HG03159 (cell line): ENCODE measurements around the gene CDC20.
A peak's percentile ranks its signal among the peaks of the same experiment; 100 is the strongest.

Source experiments
- ATAC-seq: cut with Tn5 transposase; IDR thresholded peaks from one replicate; pipeline ENCODE4 v1.9.1; 2021; ENCODE audit warnings: mild to moderate bottlenecking, moderate library complexity; ENCODE audit not compliant: unreplicated experiment

Gene CDC20

GRCh38 chr1:43327549-43328292, 31.1 kb upstream of the CDC20 start:
- no peak for ATAC-seq

GRCh38 chr1:43329995-43330751, 28.6 kb upstream of the CDC20 start:
- no peak for ATAC-seq

- ATAC-seq = no peak
Measured at GRCh38 chr1:43331688-43332087, 27.1 kb upstream of the CDC20 start.

- no peak for ATAC-seq
Measured at GRCh38 chr1:43334453-43335205, 24.2 kb upstream of the CDC20 start.

GRCh38 chr1:43337588-43337987, 21.2 kb upstream of the CDC20 start, which contains the start of gene MPL:
MPL (plus strand) TSS chr1:43337818; CDS start chr1:43337849, 31 bp downstream.
- ATAC-seq = no peak

- ATAC-seq = no peak
Measured at GRCh38 chr1:43338001-43338400, 20.8 kb upstream of the CDC20 start.

- no peak for ATAC-seq
Measured at GRCh38 chr1:43339584-43340232, 19.1 kb upstream of the CDC20 start.

- ATAC-seq = no peak
Measured at GRCh38 chr1:43340559-43340958, 18.2 kb upstream of the CDC20 start.

- ATAC-seq = no peak
Measured at GRCh38 chr1:43344267-43344850, 14.4 kb upstream of the CDC20 start.

- ATAC-seq = no peak
Measured at GRCh38 chr1:43345120-43345519, 13.7 kb upstream of the CDC20 start.

GRCh38 chr1:43346636-43347035, 12.1 kb upstream of the CDC20 start:
- ATAC-seq = no peak

GRCh38 chr1:43348343-43348808, 10.4 kb upstream of the CDC20 start:
- no peak for ATAC-seq

- ATAC-seq = peak; percentile 72
Measured at GRCh38 chr1:43348809-43349593, 9.8 kb upstream of the CDC20 start.

GRCh38 chr1:43349594-43350306, 9.0 kb upstream of the CDC20 start:
- ATAC-seq = no peak

GRCh38 chr1:43350976-43351375, 7.8 kb upstream of the CDC20 start:
- ATAC-seq = no peak

GRCh38 chr1:43351421-43352350, 7.1 kb upstream of the CDC20 start:
- ATAC-seq = no peak

GRCh38 chr1:43352351-43352705, 6.5 kb upstream of the CDC20 start:
- no peak for ATAC-seq

GRCh38 chr1:43352881-43353280, 5.9 kb upstream of the CDC20 start:
- no peak for ATAC-seq
